Endothelial cell of umbilical vein (primary cell): Measurements from ENCODE around the gene BZW2. TPM values are rescaled to one million over a fixed set of nuclear protein-coding genes. Genes with fewer than 3 reads are reported as not detected.

ENCODE experiments used
- BruUV-seq: library from RNA; stranded (reverse); fragments of 400-500 nt; replicated peaks from 2 replicates; lab custom pipeline; 2021; lab: Mats Ljungman, UMichigan
- CTCF ChIA-PET: fragments of 300-600, 350-600 bp; sonication (Branson Sonifier 250); formaldehyde crosslinking; loops from one replicate; lab custom pipeline; 2021; ENCODE audit warnings: antibody characterized with exemption, inconsistent platforms; lab: Charles Lee
- POLR2A ChIA-PET: fragments of 300-600, 350-600 bp; sonication (Branson Sonifier 250); formaldehyde crosslinking; loops from one replicate; lab custom pipeline; 2021; ENCODE audit warnings: antibody characterized with exemption, inconsistent platforms; lab: Charles Lee
- DNase-seq: peaks from one replicate; pipeline ENCODE4 v3.0.0-alpha.2; 2011; ENCODE audit warnings: low read depth, low spot score
- FAIRE-seq: peaks from 2 replicates; lab custom pipeline; 2011; peaks lifted over from hg19 to GRCh38; lab: Jason Lieb, UNC
- H2AFZ ChIP-seq: 2 replicates; pipeline ENCODE4 v1.6.0; 2012; ENCODE audit warnings: low read depth, low read length, control low read depth, inconsistent platforms
- H3K27ac ChIP-seq: 2 replicates; pipeline ENCODE4 v1.5.1; 2011; ENCODE audit warnings: low read depth, mild to moderate bottlenecking, control low read depth, low read length, moderate library complexity; ENCODE audit not compliant: insufficient read depth
- H3K27me3 ChIP-seq, 2 experiments: 2 replicates each; pipeline versions ENCODE4 v1.6.0 to v1.6.1; 2011; ENCODE audit warnings: low read length in 2 of 2, mixed read lengths in 1 of 2; ENCODE audit not compliant: control insufficient read depth in 2 of 2, insufficient read depth in 2 of 2
- H3K36me3 ChIP-seq, 2 experiments: 2 replicates in 1 of 2; 3 replicates in 1 of 2; pipeline ENCODE4 v1.5.1; 2011; ENCODE audit warnings: low read length in 2 of 2, mild to moderate bottlenecking in 1 of 2, moderate library complexity in 1 of 2; ENCODE audit not compliant: control insufficient read depth in 2 of 2, insufficient read depth in 2 of 2; ENCODE audit errors: extremely low read depth in 1 of 2
- H3K4me1 ChIP-seq: 3 replicates; pipeline ENCODE4 v1.5.1; 2011; ENCODE audit warnings: mild to moderate bottlenecking, low read length; ENCODE audit not compliant: control insufficient read depth, insufficient read depth; ENCODE audit errors: extremely low read depth
- H3K4me2 ChIP-seq: 2 replicates; pipeline ENCODE4 v1.6.1; 2011; ENCODE audit warnings: low read length, control low read depth, mixed read lengths; ENCODE audit not compliant: insufficient read depth
- H3K4me3 ChIP-seq, 3 experiments: fragments of 200-600 bp in 1 of 3; sonication (generic), shearing (Covaris generic) in 1 of 3; replicated peaks in 1 of 3; 2 replicates each; pipeline ENCODE4 v1.5.1; 2011 to 2016; ENCODE audit warnings: control low read depth in 3 of 3, low read length in 3 of 3, mild to moderate bottlenecking in 2 of 3, inconsistent platforms in 1 of 3, low read depth in 1 of 3, moderate library complexity in 1 of 3; ENCODE audit not compliant: insufficient read depth in 1 of 3
- H3K79me2 ChIP-seq: 2 replicates; pipeline ENCODE4 v1.6.0; 2012; ENCODE audit warnings: low read length, inconsistent platforms; ENCODE audit not compliant: control insufficient read depth, insufficient read depth
- H3K9ac ChIP-seq: replicated peaks from 2 replicates; pipeline ENCODE3; 2011; ENCODE audit warnings: low read length, control low read depth; ENCODE audit not compliant: insufficient read depth; ENCODE audit errors: extremely low read depth
- H3K9me1 ChIP-seq: replicated peaks from 3 replicates; pipeline ENCODE4 v1.6.0; 2011; ENCODE audit warnings: mild to moderate bottlenecking, low read length; ENCODE audit not compliant: control insufficient read depth, insufficient read depth; ENCODE audit errors: extremely low read depth
- H3K9me3 ChIP-seq: replicated peaks from 2 replicates; pipeline ENCODE4 v1.5.1; 2012; ENCODE audit warnings: low read length, inconsistent platforms; ENCODE audit not compliant: control insufficient read depth, insufficient read depth
- H4K20me1 ChIP-seq: replicated peaks from 2 replicates; pipeline ENCODE3; 2011; ENCODE audit warnings: mild to moderate bottlenecking, low read length; ENCODE audit not compliant: control insufficient read depth, insufficient read depth; ENCODE audit errors: extremely low read depth
- CTCF ChIP-seq, 2 donors: IDR thresholded peaks; 1 replicate in 1 of 2; 2 replicates in 1 of 2; pipeline ENCODE4 v1.5.1; 2011; ENCODE audit warnings: low read length in 2 of 2, mild to moderate bottlenecking in 2 of 2, moderate library complexity in 2 of 2, control low read depth in 1 of 2, inconsistent platforms in 1 of 2, low read depth in 1 of 2; ENCODE audit not compliant: insufficient read depth in 1 of 2; ENCODE audit errors: extremely low read depth in 1 of 2
- EZH2 ChIP-seq: IDR thresholded peaks from 2 replicates; pipeline ENCODE4 v1.6.1; 2012; ENCODE audit warnings: borderline replicate concordance, low read depth, mild to moderate bottlenecking, moderate library complexity, low read length, inconsistent platforms; ENCODE audit not compliant: severe bottlenecking
- FOS ChIP-seq: IDR thresholded peaks from 2 replicates; pipeline ENCODE4 v1.6.1; 2011; ENCODE audit warnings: mild to moderate bottlenecking, low read length, moderate library complexity, borderline replicate concordance; ENCODE audit not compliant: insufficient read depth
- GATA2 ChIP-seq: IDR thresholded peaks from 2 replicates; pipeline ENCODE4 v1.7.0; 2011; ENCODE audit warnings: low read depth, mild to moderate bottlenecking, moderate library complexity, mixed read lengths, low read length; ENCODE audit not compliant: insufficient read length, insufficient read depth
- JUN ChIP-seq: IDR thresholded peaks from 2 replicates; pipeline ENCODE4 v1.6.1; 2011; ENCODE audit warnings: borderline replicate concordance, low read depth; ENCODE audit not compliant: insufficient read length, insufficient read depth
- MAX ChIP-seq: IDR thresholded peaks from 2 replicates; pipeline ENCODE4 v1.6.1; 2011; ENCODE audit not compliant: insufficient read depth, insufficient read length
- MYC ChIP-seq: IDR thresholded peaks from one replicate; pipeline ENCODE4 v1.6.1; 2011; ENCODE audit warnings: mild to moderate bottlenecking, low read depth, low read length
- POLR2A ChIP-seq: IDR thresholded peaks from 2 replicates; pipeline ENCODE4 v1.6.1; 2012; ENCODE audit warnings: low read depth, mild to moderate bottlenecking, control low read depth, low read length
- POLR2AphosphoS5 ChIP-seq: IDR thresholded peaks from 2 replicates; pipeline ENCODE4 v1.6.1; 2012; ENCODE audit warnings: low read depth, mild to moderate bottlenecking, control low read depth, low read length, moderate library complexity; ENCODE audit not compliant: insufficient read depth
- dilution Hi-C: fragments of 300-500 bp; cut with MboI; formaldehyde crosslinking; loops from one replicate; pipeline ENCODE4 v1.15.0; 2019; ENCODE audit warnings: low sequenced_read_pairs; ENCODE audit not compliant: extremely low pct_ligation_motif_present
- intact Hi-C: fragments of 100-400 bp; cut with micrococcal nuclease; formaldehyde crosslinking; loops from one replicate; pipeline ENCODE4 v1.10.0; 2022
- polyA plus RNA-seq, 4 experiments: library from polyadenylated mRNA; depleted of rRNA in 3 of 4; stranded (reverse) in 3 of 4; unstranded in 1 of 4; fragments of >200 nt; gene quantifications; 2 replicates each; pipeline versions ENCODE4 v1.2.1 to v1.2.3, GENCODE V29; 2011 to 2012; ENCODE audit warnings: missing spikeins in 1 of 4
- total RNA-seq: library from RNA; stranded (reverse); gene quantifications from 2 replicates; pipeline ENCODE4 v1.2.3, GENCODE V29; 2021

BZW2 gene
- total and polyA plus RNA-seq, 2 donors (not counting 3 experiments of a cell fraction or from before 2014, with no cell fraction given), result 39.7 to 106 TPM

- TF ChIP-seq GATA2 (no peak), MYC (no peak), MAX (no peak), JUN (no peak), CTCF (IDR thresholded peaks at IDR 0.05; ENCODE audit: extremely low read depth in 1 of 2, insufficient read depth in 1 of 2, low read depth in 1 of 2, low read length in 2 of 2) (no peak), EZH2 (no peak), POLR2A (no peak), FOS (no peak), POLR2AphosphoS5 (no peak)
- CTCF ChIA-PET, result interaction anchor here (1.4 kb wide), 1 partner anchor 8 kb away, joined by 5 read pairs; the partner anchor contains the start of genes ANKMY2 and BZW2
- Histone ChIP-seq H3K9me1 (no peaks in the 10 kb centered on the region), H3K79me2 (no peaks in the 10 kb centered on the region), H3K4me3 (no peak overlapping the region), H2AFZ (no peak overlapping the region), H3K9ac (no peak overlapping the region), H3K36me3 (no peaks in the 10 kb centered on the region), H3K27ac (no peak overlapping the region), H3K9me3 (no peaks in the 10 kb centered on the region), H3K4me2 (no peak overlapping the region), H3K27me3 (no peaks in the 10 kb centered on the region), H3K4me1 (no peaks in the 10 kb centered on the region), H4K20me1 (no peaks in the 10 kb centered on the region)
- dilution Hi-C loops (no loop called here), intact Hi-C loops (no loop called here)
- no peak for DNase-seq
- POLR2A ChIA-PET, result interaction anchor here (1.5 kb wide), 1 partner anchor 8 kb away, joined by 3 read pairs; the partner anchor contains the start of genes ANKMY2 and BZW2
- BruUV-seq, result no TSS peak
- FAIRE-seq, result no peak
These were observed 8.6 kb upstream of the BZW2 start for GRCh38 chr7:16637379-16637778.
